Stimulated activated CD8-positive, alpha-beta memory T cell treated with anti-CD3 and anti-CD28 coated beads, Interleukin-4, amount 100 ng/mL, for 1 hour (primary cell): ENCODE results near the gene AKAP13.
A peak's percentile ranks its signal among the peaks of the same experiment; 100 is the strongest.

Experiments
- DNase-seq, 2 donors: peaks; one replicate each; pipeline ENCODE4 v3.0.0-alpha.2; 2020; ENCODE audit warnings: low read depth in 2 of 2, low spot score in 1 of 2

The AKAP13 gene

DNA sequence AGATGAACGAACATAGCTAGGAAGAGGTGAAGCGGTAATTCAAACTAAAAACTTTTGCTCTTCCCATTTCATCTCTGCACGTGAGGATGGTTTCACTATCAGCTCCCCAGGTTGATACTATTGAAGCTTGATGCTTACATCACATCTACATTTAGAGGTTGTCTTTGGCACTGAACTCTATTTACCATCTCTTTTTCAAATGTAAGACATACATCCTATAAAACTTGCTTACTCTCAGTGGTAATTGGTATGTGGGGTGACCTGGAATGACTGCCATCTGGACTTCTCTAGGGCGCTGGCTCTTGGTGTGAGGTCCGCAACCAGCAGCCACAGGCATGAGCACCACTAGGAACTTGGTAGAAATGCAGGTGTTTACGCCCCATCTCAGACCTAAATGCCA lies 118.1 kb downstream of the AKAP13 start:
- no peak for DNase-seq

DNA sequence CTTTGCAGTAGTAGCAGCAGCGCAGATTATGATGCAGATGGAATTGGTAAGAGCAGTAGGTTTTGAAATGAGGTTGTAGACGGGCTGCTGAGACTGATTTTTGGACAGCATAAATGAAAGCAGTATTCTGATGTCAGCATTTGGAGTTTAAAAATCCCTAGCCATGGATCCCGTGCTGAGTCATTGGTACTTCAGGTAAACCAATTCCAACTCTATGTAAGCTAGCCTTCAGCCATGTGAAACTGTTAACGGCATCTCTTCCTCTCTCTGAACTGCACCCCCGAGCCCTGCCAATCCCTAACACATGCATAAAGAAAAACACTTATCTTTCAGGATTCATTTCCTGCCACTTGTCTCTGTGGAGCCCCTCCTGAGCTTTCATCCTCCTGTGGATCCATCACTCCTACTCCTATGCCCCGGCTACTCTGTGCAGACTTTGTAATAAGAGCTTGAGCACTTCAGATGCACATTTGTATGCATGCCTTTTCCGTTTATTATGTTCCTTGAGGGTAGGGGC lies 119.0 kb downstream of the AKAP13 start:
- no peak for DNase-seq

DNA sequence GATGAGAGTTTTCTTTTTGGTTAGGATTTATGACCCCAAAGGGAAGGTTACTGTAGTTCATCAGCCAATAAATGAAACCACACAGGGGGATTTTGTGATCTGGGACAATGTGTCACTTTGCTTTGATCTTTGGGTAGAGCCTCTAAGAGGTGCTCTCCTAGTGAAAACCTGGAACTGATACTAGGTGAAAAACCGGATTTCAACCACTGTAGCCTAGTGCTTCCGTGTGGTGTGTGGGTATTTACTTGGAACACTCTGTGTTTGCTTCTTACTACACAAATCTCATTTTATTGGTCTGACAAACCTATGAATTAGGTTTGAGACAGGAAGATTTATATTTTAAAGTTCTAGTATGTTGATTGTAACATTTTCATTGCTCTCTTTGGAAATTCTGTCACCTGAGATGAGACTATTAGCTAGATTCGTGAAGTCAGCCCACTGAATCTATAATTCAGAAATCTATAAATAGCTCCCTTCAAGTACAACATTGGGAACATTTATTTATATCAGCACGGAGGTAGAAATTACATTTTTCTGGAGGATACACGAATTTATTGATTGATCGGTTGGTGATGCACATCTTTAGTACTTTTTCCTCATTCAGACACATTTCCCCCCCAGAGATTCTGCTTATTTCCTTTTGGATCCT lies 119.8 kb downstream of the AKAP13 start:
- no peak for DNase-seq

DNA sequence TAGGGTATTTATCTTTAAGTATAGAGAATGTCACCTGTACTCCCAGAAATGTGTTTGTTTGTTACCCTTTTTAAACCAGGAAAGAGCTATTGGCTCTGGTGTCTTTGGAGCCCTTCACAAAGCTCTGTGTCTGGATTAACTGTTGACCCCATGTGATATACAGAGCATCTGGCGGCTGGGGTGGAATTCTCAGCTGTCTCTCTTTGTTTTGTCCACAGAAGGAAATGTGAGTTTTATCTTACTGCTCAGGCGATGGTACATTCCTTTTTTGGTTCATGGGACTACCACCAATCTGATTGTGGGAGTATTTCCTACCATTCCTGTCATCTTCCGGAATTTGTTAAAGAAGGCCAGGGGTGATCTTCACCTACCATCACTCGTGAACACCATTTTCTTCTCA lies 120.3 kb downstream of the AKAP13 start:
- DNase-seq = no peak

DNA sequence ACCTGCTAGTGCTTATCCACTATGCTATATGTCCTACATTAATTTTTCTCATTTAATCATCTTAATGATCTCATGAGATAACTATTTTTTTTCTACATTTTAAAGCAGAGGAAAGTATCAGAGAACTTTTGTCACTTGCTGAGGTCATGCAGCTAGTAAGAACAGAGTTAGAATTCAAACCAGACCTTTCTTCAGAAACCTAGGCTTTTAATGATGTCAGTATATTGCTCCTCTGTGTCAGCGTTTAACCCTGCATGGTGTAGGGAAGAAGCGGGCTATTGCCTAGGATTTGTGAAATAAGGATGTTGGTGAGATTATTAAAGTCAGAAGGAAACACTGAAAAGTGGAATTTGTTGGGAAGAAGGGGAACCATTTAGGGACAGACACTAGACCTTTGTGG lies 121.2 kb downstream of the AKAP13 start:
- no peak for DNase-seq

DNA sequence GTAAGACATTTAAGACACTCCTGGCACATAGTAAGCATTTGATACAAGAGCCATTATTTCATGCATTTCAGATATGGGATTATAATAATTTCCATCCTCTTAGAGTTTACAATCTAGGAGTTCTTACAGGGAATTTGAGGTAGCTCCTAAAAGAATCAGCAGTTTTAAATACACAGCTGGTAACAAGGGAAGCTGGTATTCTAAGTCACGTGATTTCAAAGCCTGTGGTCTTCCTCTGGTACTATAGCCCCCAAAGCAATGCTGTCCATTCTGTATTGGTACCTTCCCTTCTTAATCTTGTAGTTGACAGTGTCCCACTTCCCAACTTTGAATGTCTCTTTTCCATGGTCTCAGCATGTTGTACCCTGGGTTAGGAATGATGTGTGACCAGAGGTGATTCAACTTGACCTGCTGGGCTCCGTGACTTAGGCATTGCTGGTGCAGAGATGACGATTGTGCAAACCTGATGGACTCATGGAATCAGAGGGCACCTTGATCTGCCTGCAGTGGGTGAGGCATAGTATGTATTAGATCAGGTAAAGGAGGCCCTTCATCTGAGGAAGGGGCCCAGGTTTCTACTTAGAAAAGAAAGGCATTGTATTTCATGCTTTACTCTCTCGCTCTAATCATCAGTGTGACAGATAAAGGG lies 122.9 kb downstream of the AKAP13 start:
- DNase-seq = no peak

DNA sequence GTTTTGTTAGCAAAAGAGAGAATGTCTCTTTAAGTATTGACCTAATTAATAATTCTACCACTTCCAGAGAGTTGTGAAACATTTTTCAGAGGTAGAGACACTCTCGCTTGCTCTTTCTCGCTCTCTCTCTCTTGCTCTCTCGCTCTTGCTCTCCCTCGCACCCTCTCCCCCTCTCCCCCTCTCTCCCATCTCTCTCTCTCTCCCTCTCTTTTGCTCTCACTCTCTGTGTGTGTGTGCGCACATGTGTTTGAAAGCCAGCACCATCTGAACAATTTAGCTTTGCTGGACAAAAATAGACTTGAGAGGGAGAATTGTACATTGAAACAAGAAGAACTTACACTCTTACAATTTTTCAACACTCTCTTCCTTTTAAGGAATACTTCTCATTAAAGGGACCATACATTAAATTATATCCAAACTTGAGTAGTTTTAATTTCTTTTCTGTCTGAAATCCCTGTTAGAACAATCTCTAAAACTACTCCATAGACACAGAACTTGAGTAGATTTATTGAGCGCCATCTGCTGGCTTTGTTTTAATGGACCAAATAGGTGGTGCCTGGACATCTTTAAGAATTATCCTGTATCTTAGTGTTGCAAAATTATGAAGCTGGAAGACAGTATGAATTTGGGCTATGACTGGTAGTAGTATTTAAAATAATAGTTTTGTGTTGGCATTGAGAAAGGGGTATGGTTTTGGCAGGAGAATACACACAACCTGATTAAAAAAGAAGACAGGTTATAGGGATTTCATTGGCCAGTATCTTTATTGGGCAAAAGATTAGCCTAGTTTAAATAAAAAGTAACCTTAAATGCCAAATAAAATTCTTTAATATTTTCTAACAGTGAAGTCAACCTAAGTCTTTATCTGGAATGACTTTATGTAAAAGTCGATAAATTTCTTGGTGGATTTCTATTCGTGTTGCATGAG lies 124.6 kb downstream of the AKAP13 start:
- DNase-seq = peak in 1 of 2 donors; percentile 10

DNA sequence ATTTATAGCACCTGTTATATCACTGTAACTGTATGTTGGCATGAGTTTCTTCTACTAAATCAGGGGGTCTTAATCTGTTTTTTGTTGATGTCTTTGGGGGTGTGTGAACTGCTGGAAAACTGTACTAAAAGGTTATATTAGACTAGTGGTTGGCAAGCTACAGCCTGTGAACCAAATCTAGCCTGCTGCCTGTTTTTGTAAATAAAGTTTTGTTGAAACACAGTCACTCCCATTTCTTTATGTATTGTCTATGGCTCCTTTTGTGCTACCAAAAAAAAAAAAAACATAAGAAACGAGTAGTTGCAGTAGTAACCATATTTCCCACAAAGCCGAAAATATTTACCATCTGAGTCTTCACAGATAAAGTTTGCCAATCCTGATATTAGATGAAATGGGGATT lies 126.7 kb downstream of the AKAP13 start:
- no peak for DNase-seq

DNA sequence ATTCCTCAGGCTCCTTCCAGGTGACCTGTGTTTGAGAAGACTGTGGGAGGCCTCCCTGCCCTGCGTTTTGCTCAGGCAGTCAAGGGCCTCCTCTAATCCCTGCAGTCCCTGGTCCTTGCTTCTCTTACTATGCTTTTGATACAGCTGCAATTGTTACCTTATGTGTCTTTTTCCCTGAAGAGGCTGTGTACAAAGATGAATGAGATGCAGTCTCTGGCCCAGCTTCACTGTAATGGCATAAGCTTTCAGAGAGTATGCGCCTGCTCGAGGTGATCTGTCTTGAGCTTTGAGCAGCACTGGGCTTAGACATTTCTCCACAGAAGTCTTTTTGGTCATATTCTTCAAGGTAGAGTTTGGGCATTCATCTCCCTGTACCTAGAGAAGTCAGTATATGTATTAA lies 129.6 kb downstream of the AKAP13 start:
- no peak for DNase-seq

DNA sequence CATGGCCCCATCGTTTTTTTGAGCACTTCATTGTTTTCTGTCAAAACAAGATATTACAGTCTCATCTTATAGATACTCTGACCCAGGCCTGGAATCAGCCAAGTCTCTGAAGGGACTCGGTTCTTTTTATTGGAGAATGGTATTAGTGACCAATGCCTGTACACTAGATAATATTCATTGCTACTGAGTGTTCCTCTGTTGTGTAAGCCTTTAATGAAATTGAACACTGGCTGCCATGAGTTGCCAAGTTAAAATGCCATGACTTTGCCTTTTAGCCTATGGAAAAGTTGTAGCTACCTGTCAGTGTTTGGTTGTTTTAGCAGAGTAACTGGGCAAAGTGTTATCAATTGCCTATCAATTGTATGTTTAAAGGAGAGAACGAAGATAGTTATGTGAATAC lies 134.0 kb downstream of the AKAP13 start:
- DNase-seq = no peak

DNA sequence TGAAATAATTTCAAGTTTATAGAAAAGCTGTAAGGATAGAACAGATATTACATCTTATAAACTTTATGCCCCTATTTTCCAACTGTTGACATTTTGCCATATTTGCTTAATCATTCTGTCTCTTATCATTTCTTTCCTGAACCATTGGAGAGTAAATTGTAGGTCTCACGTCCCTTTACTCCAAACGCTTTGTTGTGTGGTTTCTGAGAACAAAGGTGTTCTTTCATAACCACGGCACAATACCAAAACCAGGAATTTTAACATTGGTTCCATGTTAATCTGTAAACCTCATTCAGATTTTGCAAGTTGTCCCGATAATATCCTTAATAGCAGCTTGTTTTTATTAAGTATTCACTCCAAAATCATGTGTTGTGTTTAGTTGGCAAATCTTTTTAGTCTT lies 134.8 kb downstream of the AKAP13 start:
- no peak for DNase-seq

DNA sequence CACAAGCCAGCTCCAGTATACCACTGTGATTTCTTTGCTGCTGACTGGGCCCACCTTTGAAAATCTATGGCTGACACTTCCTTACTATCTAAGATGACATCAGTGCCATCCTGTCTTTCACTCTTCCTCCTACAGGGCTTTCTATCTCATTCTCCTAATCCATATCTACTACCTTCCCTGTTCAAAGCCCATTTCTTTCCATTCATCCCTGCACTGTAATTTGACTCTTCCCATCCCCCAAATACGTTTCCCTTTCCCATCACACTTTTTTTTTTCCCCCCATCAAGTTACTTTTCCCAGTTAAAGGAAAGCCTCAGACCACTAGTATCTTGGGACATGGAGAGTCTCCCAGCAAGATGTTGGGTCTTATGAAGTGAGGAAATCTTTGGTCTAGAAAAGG lies 136.7 kb downstream of the AKAP13 start:
- DNase-seq = no peak

DNA sequence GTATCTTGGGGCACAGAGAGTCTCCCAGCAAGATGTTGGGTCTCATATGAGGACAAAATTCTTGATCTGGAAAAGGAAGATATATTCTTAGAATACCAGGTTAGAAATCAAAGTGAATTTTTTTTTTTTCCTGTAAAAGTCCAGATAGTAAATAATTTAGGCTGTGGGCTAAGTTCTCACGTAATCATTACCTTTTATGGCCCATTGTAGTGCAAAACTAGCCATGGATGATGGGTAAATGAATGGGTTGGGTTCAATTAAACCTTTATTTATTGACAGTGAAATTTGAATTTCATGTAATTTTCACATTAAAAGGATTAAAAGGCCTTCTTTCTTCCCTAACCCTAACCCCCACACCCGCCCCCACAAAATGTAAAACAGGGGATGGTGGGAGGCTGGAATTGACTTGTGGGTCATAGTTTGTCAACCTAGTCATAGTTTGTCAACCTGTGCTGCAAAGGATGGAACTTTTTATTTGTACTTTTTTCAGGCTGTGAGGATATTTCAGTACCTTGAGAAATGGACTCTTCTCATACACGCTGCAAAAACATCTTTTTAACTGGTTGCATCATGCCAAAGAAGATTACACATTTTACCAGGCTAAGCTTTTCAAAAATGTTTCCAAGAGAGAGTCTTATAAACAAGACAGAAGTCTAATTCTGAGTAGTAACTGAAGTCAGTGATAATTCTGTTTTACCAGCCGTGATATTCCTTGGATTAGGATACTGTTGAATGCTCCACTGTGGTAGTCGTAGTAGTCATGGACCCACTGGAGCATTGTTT lies 138.8 kb downstream of the AKAP13 start:
- no peak for DNase-seq

DNA sequence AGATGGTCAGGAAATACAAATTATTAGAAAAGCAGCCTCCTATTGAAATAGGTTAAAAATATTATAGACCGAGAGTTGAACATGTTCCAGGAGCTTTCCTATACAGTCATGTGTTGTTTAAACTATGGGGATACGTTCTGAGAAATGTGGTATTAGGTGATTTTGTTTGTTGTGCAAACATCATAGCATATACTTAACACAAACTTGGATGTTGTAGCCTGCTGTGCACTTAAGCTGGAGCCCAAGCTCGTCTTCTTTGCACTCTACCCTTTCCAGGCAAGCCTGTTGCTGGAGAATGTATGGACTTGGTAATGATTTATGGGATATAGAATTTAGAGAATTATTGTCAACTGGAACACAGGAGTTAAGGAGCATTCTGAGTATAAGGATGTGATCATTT lies 140.2 kb downstream of the AKAP13 start:
- no peak for DNase-seq

DNA sequence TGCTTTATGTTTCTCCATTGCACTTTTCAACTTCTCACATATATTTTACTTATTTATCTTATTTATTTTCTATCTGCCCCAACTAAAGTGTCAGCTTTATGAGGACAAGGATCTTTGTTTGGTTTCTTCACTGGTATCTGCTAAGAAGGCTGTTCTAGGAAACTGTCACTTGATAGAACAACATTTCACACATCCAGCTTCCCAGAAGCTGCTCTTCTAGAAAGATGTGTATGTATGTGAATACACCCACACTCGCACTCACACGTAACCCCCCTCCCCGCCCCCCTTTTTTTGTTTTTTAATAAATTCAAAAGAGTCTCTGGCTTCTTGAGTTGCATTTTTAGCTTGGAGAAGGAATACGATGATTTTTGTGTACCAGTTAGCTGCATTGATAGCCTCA lies 143.1 kb downstream of the AKAP13 start:
- no peak for DNase-seq

DNA sequence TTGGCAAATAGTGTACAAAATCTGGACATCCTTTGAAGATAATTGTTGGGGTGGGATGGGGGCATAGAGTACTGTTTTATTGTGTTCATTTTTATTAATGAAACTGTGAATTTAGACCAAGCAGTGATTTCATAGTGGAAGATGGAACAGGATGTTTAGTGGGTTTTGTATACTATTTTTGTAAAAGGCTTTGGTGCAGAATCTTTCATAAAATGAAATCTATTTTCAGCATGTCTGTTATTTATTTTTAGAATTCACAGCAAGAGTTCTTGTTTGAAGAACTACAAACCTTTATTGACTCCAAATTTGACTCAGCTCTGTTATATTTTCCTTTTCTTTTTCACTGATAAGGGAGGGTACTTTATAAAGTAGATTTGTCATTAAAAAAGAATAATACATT lies 145.4 kb downstream of the AKAP13 start:
- DNase-seq = no peak

DNA sequence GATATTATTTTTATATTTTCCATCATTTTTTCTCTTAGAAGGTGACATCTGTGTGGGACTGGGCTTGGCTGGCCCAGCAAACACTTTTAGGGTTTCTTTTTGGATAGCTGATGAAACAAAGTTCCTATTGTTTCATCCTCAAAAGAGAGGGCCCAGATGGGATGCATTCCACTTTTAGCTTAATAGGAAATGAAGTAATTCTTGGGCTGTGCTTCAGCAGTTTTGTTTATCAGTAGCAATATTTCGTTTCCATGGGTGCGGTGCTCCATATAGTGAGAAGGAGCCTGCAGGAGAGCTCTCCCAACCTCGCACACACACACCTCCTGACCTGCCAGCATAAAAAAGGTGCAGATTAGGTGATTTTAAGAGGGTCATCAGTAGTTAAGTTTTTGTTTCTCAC lies 147.5 kb downstream of the AKAP13 start:
- no peak for DNase-seq

DNA sequence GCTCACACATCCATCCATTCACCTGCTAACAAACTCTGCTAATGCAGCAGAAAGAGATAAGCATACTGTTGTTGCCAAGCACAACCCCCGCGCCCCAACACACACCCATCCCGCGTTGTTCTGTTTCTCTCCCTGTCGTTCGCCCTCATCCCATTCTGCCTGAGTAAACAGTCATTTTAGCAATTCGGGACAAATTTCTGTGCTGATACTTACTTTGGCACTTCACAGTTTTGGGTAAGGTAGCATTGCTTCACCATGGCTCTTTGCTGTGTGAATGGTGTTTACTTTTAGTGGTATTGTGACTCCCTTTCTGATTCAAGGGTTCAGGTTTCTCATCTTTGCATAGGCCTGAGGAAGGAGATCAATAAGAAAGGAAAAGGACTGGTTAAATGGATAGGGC lies 149.7 kb downstream of the AKAP13 start:
- DNase-seq = no peak

DNA sequence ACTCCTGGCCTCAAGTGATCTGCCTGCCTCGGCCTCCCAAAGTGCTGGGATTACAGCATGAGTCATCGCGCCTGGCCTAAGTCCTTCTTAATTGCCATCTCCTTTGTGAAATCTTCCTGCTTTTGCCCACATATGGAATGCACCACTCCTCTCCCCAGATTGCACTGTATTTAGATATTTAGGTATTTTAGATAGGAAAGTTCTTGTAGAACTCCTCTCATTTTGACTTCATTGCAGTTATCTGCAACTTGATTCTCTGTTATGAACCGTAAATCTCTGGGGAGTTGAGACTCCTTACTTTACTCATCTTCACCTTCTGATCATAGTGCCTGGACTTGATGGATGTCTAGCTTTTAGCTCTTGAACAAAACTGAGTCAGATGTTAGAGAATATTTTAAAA lies 150.7 kb downstream of the AKAP13 start:
- DNase-seq = no peak

DNA sequence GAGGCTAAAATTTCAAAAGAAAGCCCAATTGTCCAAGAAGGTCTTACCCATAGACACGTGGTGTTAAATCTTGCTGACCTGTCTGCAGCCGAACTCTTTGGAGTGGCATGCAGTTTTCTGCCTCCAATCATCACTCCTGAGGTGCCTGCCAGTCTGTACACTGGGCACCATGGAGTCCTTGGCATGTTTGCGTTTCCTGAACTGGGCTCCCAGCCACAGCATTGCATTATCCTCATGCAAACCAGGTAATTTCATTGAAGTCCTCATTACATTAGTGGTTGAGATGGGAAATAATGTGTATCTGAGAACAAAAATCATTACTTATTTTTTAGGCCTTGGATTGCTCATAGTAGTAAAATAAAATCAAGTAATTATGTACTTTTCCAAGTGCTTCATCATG lies 152.3 kb downstream of the AKAP13 start:
- DNase-seq = no peak

DNA sequence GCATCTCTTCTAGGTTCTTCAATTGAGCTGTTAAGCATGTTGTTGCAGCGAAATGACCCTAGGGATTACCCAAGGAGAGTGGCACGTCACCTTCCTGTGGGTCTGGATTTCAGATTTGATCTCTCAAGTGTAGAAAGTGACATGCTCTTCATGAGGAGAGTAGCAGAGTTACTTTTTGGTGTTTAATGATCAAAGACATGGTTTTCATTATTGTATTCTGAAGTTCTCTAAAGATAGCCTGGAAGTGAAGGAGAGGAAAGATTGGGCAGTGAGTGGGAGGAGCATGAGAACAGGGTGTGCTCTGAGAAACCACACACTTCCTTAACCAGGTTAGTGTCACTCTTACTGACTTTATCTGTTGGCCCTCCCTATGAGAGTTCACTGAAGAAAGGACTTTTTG lies 153.6 kb downstream of the AKAP13 start:
- DNase-seq = no peak
